Stimulated activated naive CD8-positive, alpha-beta T cell treated with anti-CD3 and anti-CD28 coated beads, Interleukin-15, Interleukin-2, amounts not matched to agents 100 ng/mL and 50 ng/mL, for 24 hours (primary cell): Measurements from ENCODE around the gene SNRPD2.
"Not testable (repeated sequence)": the region's sequence is repeated elsewhere in the genome, so short reads cannot be mapped to it uniquely, and the experiment has no call there.

ENCODE experiments used
- H3K27ac Mint-ChIP-seq: one replicate; pipeline ENCODE4 v1.8.0; 2021; ENCODE audit warnings: mild to moderate bottlenecking, mixed read lengths
- H3K27me3 Mint-ChIP-seq: one replicate; pipeline ENCODE4 v1.8.0; 2021; ENCODE audit warnings: mixed read lengths
- H3K36me3 Mint-ChIP-seq: one replicate; pipeline ENCODE4 v1.8.0; 2021; ENCODE audit warnings: low read depth, mixed read lengths
- H3K4me1 Mint-ChIP-seq: one replicate; pipeline ENCODE4 v1.8.0; 2021; ENCODE audit warnings: low read depth, mixed read lengths
- H3K4me3 Mint-ChIP-seq: one replicate; pipeline ENCODE4 v1.8.0; 2021; ENCODE audit warnings: mild to moderate bottlenecking, mixed read lengths
- H3K9me3 Mint-ChIP-seq: one replicate; pipeline ENCODE4 v1.8.0; 2021; ENCODE audit warnings: mixed read lengths

SNRPD2 gene

GRCh38 chr19:45691516-45692186 is at the start of gene SNRPD2:
SNRPD2 (minus strand) TSS chr19:45691953; CDS start chr19:45691888, 65 bp downstream.
- Mint-ChIP-seq H3K36me3 (peaks cover 58% of the 10 kb centered on the region), H3K4me3 (peak within 1 kb of the TSS; percentile 92), H3K27me3 (no peaks in the 10 kb centered on the region), H3K4me1 (peaks cover 42% of the 10 kb centered on the region), H3K9me3 (no peaks in the 10 kb centered on the region), H3K27ac (peak within 1 kb of the TSS; percentile 100)

GRCh38 chr19:45739498-45740439 is 48.0 kb upstream of the SNRPD2 start:
- H3K27ac Mint-ChIP-seq = no peak overlapping the region
- no peak overlapping the region for H3K4me3 Mint-ChIP-seq
- no peaks in the 10 kb centered on the region for H3K36me3 Mint-ChIP-seq
- no peaks in the 10 kb centered on the region for H3K9me3 Mint-ChIP-seq
- H3K27me3 Mint-ChIP-seq = peaks cover 6% of the 10 kb centered on the region
- no peaks in the 10 kb centered on the region for H3K4me1 Mint-ChIP-seq

DNA sequence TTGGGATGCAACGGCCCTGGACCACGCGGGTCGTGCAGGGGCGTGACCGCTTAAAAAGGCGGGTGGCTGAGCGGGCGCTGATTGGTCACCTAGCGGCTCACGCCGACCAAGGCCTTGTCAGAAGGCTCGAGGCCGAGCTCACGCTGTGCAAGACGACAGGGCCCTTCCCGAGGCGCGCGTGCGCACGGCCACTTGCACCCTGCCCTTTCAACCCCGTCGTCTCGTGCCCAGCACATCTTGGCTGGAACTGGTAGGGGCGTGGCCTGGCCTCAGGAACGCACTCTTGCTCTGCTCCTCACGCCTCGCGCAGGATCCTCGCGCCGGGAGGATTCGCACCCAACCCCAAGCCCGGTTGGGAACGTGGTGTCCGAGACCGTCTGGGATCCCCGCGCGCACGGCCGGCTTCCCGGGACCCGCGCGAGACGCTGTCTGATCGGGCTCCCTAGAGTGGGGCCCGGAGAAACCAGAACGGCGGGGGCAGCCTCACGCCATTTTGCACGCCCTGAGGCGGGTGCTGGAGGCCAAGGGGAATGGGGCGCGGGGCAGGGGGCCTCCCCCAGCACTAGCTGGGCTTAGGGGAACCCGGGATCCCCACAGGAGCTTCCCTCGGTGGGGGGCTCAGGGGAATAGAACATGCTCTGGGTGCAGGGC is 41.5 kb upstream of the SNRPD2 start, which contains the start of gene MEIOSIN:
Gene MEIOSIN, plus strand, starts transcription at position 280 of the 651 bp plus-strand sequence. CDS start 1,938 bp downstream, outside the sequence.
- Mint-ChIP-seq H3K9me3 (no peaks in the 10 kb centered on the region), H3K4me3 (no peak within 1 kb of the TSS), H3K27ac (no peak within 1 kb of the TSS)

GRCh38 chr19:45730368-45731288 is 38.9 kb upstream of the SNRPD2 start, which contains the start of gene FBXO46:
FBXO46 (minus strand) TSS chr19:45730896; CDS start chr19:45713495, 17,401 bp downstream.
- Mint-ChIP-seq H3K4me1 (peaks cover 20% of the 10 kb centered on the region), H3K36me3 (no peaks in the 10 kb centered on the region), H3K4me3 (peak within 1 kb of the TSS; percentile 96), H3K9me3 (no peaks in the 10 kb centered on the region), H3K27ac (peak within 1 kb of the TSS; percentile 92), H3K27me3 (no peaks in the 10 kb centered on the region)

More for the DNA sequence above, 41.5 kb upstream of the SNRPD2 start, which contains the start of gene MEIOSIN:
- H3K36me3 Mint-ChIP-seq = no peaks in the 10 kb centered on the region
- H3K27me3 Mint-ChIP-seq = no peaks in the 10 kb centered on the region
- H3K4me1 Mint-ChIP-seq = peaks cover 16% of the 10 kb centered on the region

GRCh38 chr19:45729800-45730290 is 38.1 kb upstream of the SNRPD2 start:
- H3K9me3 Mint-ChIP-seq = no peaks in the 10 kb centered on the region
- no peaks in the 10 kb centered on the region for H3K27me3 Mint-ChIP-seq
- peak overlapping the region; percentile 92 for H3K27ac Mint-ChIP-seq
- peaks cover 20% of the 10 kb centered on the region for H3K4me1 Mint-ChIP-seq
- no peaks in the 10 kb centered on the region for H3K36me3 Mint-ChIP-seq
- peak overlapping the region; percentile 96 for H3K4me3 Mint-ChIP-seq

GRCh38 chr19:45728683-45729082 is 36.9 kb upstream of the SNRPD2 start:
- not testable (repeated sequence) for H3K36me3 Mint-ChIP-seq, H3K27ac Mint-ChIP-seq, H3K27me3 Mint-ChIP-seq, H3K9me3 Mint-ChIP-seq
- peaks cover 20% of the 10 kb centered on the region for H3K4me1 Mint-ChIP-seq
- peak overlapping the region; percentile 5 for H3K4me3 Mint-ChIP-seq

- H3K4me3 Mint-ChIP-seq, H3K9me3 Mint-ChIP-seq, H3K27ac Mint-ChIP-seq, H3K27me3 Mint-ChIP-seq: not testable (repeated sequence)
- H3K4me1 Mint-ChIP-seq = peaks cover 36% of the 10 kb centered on the region
- peaks cover 30% of the 10 kb centered on the region for H3K36me3 Mint-ChIP-seq
These were observed 28.3 kb upstream of the SNRPD2 start for GRCh38 chr19:45720065-45720464.

DNA sequence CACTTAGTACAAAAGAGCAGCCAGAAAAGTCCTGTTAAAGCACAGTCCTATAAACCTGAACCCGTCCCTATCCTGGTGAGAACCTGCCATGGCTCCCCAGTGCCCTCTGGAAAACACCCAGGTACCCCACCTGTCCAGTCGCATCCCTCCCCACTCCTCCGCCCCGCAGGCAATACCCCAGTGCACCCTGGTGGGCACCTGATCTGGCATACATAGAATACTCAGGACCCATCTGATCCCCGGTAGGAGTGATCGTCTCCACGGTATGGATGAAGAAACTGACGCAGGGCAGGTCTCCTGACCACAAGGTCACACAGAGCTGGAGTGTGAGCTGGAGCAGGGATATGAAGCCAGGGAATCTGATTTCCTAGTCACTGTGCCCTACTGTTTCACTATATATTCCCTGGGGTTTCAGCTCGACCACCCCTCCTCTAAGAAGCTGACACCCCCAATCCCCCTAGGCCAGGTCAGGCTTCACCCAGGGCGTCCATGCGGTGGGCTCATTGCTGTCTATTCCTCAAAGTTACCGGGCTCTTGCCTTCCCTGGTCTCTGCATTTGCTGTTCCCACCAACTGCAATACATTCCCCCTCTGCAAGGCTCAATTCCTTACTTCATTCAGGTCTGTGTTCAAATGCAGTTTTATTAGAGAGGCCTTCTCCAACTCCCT is 26.4 kb upstream of the SNRPD2 start:
- Mint-ChIP-seq H3K9me3 (no peaks in the 10 kb centered on the region), H3K4me1 (peaks cover 38% of the 10 kb centered on the region), H3K4me3 (peak overlapping the region; percentile 90), H3K36me3 (peaks cover 37% of the 10 kb centered on the region), H3K27ac (peak overlapping the region; percentile 98), H3K27me3 (no peaks in the 10 kb centered on the region)

DNA sequence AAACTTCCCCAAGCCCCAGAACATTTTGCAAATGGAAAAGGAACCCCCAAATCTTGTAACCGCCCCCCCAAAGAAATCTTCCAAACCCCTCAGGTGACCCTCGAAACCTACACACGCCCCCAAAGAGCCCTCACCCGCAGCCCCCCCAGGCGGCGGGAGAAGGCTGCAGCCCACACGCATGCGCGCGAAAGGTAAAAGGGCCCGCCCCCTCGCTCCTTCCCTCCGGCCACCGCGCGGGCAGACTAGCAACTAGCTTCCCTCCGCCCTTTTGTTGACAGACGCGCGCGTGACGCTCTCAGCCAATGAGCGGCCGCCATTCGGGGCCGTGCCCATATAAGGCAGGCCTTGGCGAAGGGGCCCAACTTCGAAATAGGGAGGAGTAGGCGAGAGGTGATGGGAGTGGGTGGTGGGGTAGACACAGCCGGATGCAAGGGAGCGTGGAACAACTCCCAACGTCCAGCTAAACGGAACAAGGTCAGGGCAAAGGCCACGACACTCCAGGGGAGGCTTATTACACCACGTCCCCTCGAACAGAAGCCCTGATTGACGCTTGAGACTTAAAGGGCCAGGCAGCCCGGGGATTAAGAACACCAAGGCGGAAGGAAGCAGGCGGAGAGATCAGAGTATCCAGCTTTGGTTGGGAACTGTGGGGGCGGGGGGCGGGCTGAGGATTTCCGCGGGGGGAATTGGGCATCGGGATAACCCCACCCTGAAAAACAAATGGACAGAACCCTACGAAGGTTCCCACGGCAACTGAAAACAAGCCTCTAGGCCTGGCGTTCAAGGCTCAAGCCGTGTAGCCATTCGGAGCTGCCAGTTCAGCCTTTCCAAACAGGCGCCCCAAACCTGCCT is 25.6 kb upstream of the SNRPD2 start:
- H3K4me1 Mint-ChIP-seq = peaks cover 37% of the 10 kb centered on the region
- peak overlapping the region; percentile 98 for H3K27ac Mint-ChIP-seq
- H3K9me3 Mint-ChIP-seq = no peaks in the 10 kb centered on the region
- H3K27me3 Mint-ChIP-seq = no peaks in the 10 kb centered on the region
- H3K4me3 Mint-ChIP-seq = peak overlapping the region; percentile 90
- peaks cover 38% of the 10 kb centered on the region for H3K36me3 Mint-ChIP-seq

DNA sequence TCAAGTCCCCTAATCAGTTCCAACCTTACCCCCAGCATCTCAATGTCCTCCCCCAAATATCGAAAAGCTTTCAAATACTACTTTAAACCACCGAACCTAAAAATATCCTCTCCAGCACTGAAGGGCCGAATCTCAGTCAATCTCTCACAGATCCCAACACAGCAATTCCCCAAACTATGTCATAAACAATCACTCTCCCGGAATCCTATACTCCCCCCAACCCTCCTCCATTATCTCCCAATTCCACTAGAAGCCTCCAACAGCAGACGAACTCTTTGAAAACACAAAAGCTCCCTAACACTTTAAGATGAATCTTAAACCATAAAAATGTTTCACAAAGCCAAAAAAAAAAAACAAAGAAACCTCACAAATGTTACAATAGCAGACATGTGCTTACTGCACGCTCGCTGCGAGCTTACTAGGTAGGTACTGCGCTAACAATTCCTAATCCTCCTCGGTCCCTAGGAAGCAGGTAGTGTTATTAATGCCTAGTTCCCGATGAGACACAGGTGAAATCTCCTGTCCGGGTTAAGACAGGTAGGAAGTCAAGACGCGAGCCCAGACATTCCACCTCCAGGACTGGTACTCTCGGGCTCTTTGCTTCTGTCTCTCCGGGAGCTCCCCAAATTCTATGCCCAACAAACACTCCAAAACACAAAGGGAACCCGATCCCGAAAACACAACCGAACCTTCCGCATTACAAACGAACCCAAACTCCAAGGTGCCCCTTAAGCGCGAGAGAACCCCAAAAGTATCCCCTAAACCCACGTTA is 24.8 kb upstream of the SNRPD2 start:
- Mint-ChIP-seq H3K27me3 (no peaks in the 10 kb centered on the region), H3K9me3 (no peaks in the 10 kb centered on the region), H3K4me3 (peak overlapping the region; percentile 90), H3K36me3 (peaks cover 33% of the 10 kb centered on the region), H3K4me1 (peaks cover 37% of the 10 kb centered on the region), H3K27ac (peak overlapping the region; percentile 98)

- H3K4me1 Mint-ChIP-seq = peaks cover 42% of the 10 kb centered on the region
- H3K4me3 Mint-ChIP-seq = no peak overlapping the region
- H3K27ac Mint-ChIP-seq = peak overlapping the region; percentile 55
- H3K36me3 Mint-ChIP-seq = peaks cover 32% of the 10 kb centered on the region
- H3K9me3 Mint-ChIP-seq = no peaks in the 10 kb centered on the region
- no peaks in the 10 kb centered on the region for H3K27me3 Mint-ChIP-seq
These were observed 23.4 kb upstream of the SNRPD2 start for GRCh38 chr19:45715139-45715538.

DNA sequence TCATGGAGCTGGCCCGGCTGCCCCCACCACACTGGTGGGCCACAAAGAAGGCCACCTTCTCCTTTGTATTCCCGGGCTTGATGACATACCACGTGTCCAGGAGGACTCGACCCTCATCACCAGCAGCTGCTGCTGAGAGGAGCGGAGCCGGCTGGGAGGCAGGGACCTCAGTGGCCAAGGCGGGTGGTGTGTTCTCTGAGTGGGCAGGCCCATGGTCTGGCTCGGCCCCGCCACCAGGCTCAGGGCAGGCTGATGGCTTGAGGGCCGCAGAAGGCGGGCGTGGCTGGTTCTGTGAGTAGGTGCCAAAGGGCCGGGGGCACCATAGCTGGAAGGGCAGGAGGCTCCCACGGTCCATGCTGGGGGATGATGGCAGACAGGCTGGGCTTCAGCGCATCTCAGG is 21.4 kb upstream of the SNRPD2 start:
- Mint-ChIP-seq H3K27me3 (no peaks in the 10 kb centered on the region), H3K4me3 (no peak overlapping the region), H3K4me1 (peaks cover 36% of the 10 kb centered on the region), H3K9me3 (no peaks in the 10 kb centered on the region), H3K36me3 (peaks cover 25% of the 10 kb centered on the region), H3K27ac (no peak overlapping the region)
